Activated CD4-positive, alpha-beta T cell treated with anti-CD3 and anti-CD28 coated beads for 4 hours (primary cell): ENCODE measurements around the gene HHLA2.
A peak's percentile ranks its signal among the peaks of the same experiment; 100 is the strongest.

Experiments
- DNase-seq, 2 donors: peaks; one replicate each; pipeline ENCODE4 v3.0.0-alpha.2; 2020

Gene HHLA2

GRCh38 chr3:108300103-108300849, 3.9 kb downstream of the HHLA2 start:
- no peak for DNase-seq

GRCh38 chr3:108301695-108302404, 5.5 kb downstream of the HHLA2 start:
- DNase-seq = no peak

GRCh38 chr3:108302570-108302969, 6.2 kb downstream of the HHLA2 start:
- DNase-seq = no peak

GRCh38 chr3:108305484-108306172, 9.3 kb downstream of the HHLA2 start:
- DNase-seq = no peak

GRCh38 chr3:108311797-108312196, 15.4 kb downstream of the HHLA2 start:
- no peak for DNase-seq

- DNase-seq = no peak
Measured at GRCh38 chr3:108312656-108313055, 16.3 kb downstream of the HHLA2 start.

- no peak for DNase-seq
Measured at GRCh38 chr3:108315767-108316301, 19.5 kb downstream of the HHLA2 start.

- no peak for DNase-seq
Measured at GRCh38 chr3:108319428-108320082, 23.2 kb downstream of the HHLA2 start.

GRCh38 chr3:108320746-108321350, 24.5 kb downstream of the HHLA2 start:
- DNase-seq = no peak

- DNase-seq = peak; percentile 32 to 36
Measured at GRCh38 chr3:108322352-108322751, 26.0 kb downstream of the HHLA2 start.

- no peak for DNase-seq
Measured at GRCh38 chr3:108324177-108324576, 27.8 kb downstream of the HHLA2 start.

GRCh38 chr3:108327168-108327567, 30.8 kb downstream of the HHLA2 start:
- DNase-seq = no peak

- DNase-seq = no peak
Measured at GRCh38 chr3:108328821-108329486, 32.6 kb downstream of the HHLA2 start.

GRCh38 chr3:108329508-108329907, 33.2 kb downstream of the HHLA2 start:
- DNase-seq = no peak

- no peak for DNase-seq
Measured at GRCh38 chr3:108329947-108330346, 33.6 kb downstream of the HHLA2 start.

GRCh38 chr3:108331792-108332191, 35.4 kb downstream of the HHLA2 start:
- no peak for DNase-seq

GRCh38 chr3:108333961-108334360, 37.6 kb downstream of the HHLA2 start:
- no peak for DNase-seq

GRCh38 chr3:108334701-108335100, 38.4 kb downstream of the HHLA2 start:
- DNase-seq = no peak

GRCh38 chr3:108338901-108339545, 42.7 kb downstream of the HHLA2 start:
- no peak for DNase-seq

GRCh38 chr3:108341911-108342310, 45.6 kb downstream of the HHLA2 start:
- no peak for DNase-seq

- no peak for DNase-seq
Measured at GRCh38 chr3:108342837-108343486, 46.6 kb downstream of the HHLA2 start.
